K562 (cell line): ENCODE measurements around the gene BID. TPM values are rescaled to one million over a fixed set of nuclear protein-coding genes. Genes with fewer than 3 reads are reported as not detected.

ENCODE experiments used
- BHLHE40 ChIP-seq: IDR thresholded peaks from 2 replicates; pipeline ENCODE4 v1.6.1; 2011; ENCODE audit warnings: low read length, improper control_type of control experiment
- CREB3L1 ChIP-seq: fragments of 450-650 bp; IDR thresholded peaks from 2 replicates; pipeline ENCODE4 v1.6.1; 2014; ENCODE audit warnings: low read depth, mild to moderate bottlenecking, moderate library complexity, borderline replicate concordance
- GTF2F1 ChIP-seq: IDR thresholded peaks from 2 replicates; pipeline ENCODE4 v1.6.1; 2011; ENCODE audit warnings: low read depth, low read length, improper control_type of control experiment
- HDAC2 ChIP-seq: fragments of 450-650 bp; IDR thresholded peaks from 2 replicates; pipeline ENCODE4 v1.6.1; 2016; ENCODE audit warnings: mild to moderate bottlenecking
- HDAC3 ChIP-seq: fragments of 450-650 bp; IDR thresholded peaks from 2 replicates; pipeline ENCODE4 v1.6.1; 2018; ENCODE audit warnings: borderline replicate concordance, mild to moderate bottlenecking, moderate library complexity; ENCODE audit not compliant: partially characterized antibody
- KDM2B ChIP-seq: fragments of 250-450 bp; sonication (Bioruptor Pico); IDR thresholded peaks from 2 replicates; pipeline ENCODE4 v1.8.0; 2021; ENCODE audit warnings: mild to moderate bottlenecking, moderate library complexity
- NFIC ChIP-seq: fragments of 450-650 bp; IDR thresholded peaks from 2 replicates; pipeline ENCODE4 v1.6.1; 2017; ENCODE audit warnings: mild to moderate bottlenecking, inconsistent platforms
- NFYB ChIP-seq: IDR thresholded peaks from 2 replicates; pipeline ENCODE4 v1.6.1; 2011; ENCODE audit warnings: mild to moderate bottlenecking, moderate library complexity; ENCODE audit not compliant: insufficient read length; ENCODE audit errors: extremely low read depth
- RB1 ChIP-seq: fragments of 450-650 bp; IDR thresholded peaks from 2 replicates; pipeline ENCODE4 v1.6.1; 2017; ENCODE audit warnings: low read depth, mild to moderate bottlenecking
- SMARCA4 ChIP-seq: fragments of 450-650 bp; IDR thresholded peaks from 2 replicates; pipeline ENCODE4 v1.6.1; 2016
- SMARCE1 ChIP-seq: fragments of 450-650 bp; IDR thresholded peaks from 2 replicates; pipeline ENCODE4 v1.7.1; 2016; ENCODE audit warnings: mild to moderate bottlenecking
- SRSF3 ChIP-seq: fragments of 200-400 bp; formaldehyde crosslinking; IDR thresholded peaks from 2 replicates; pipeline ENCODE4 v1.6.1; 2016; ENCODE audit warnings: mild to moderate bottlenecking, low read length, moderate library complexity; ENCODE audit not compliant: insufficient read depth
- STAT5A ChIP-seq: IDR thresholded peaks from 2 replicates; pipeline ENCODE4 v1.6.1; 2012; ENCODE audit warnings: low read length, inconsistent platforms, borderline replicate concordance
- XRCC3 ChIP-seq: fragments of 450-650 bp; IDR thresholded peaks from 2 replicates; pipeline ENCODE4 v1.6.1; 2017; ENCODE audit warnings: mild to moderate bottlenecking, moderate library complexity
- ZNF780A ChIP-seq: fragments of 250-450 bp; sonication (Bioruptor Pico); IDR thresholded peaks from 2 replicates; pipeline ENCODE4 v1.5.0; 2021; ENCODE audit warnings: mild to moderate bottlenecking
- polyA plus RNA-seq, 8 experiments: library from polyadenylated mRNA; depleted of rRNA in 4 of 8; stranded (reverse) in 5 of 8; unstranded in 3 of 8; fragments of >200 nt; fragmentation: Nextera tagmentation in 2 of 8; fragmentation: Illumina TruSeq in 1 of 8; extraction: Ambion mirVana in 2 of 8; extraction: Trizol in 1 of 8; gene quantifications; 2 replicates each; pipeline versions ENCODE4 v1.2.1 to v1.2.3, GENCODE V29; 2011 to 2014; ENCODE audit warnings: inconsistent platforms in 1 of 8, missing spikeins in 1 of 8
- total RNA-seq, 7 experiments: library from RNA; depleted of rRNA in 6 of 7; stranded (reverse); fragments of >200 nt in 6 of 7; fragmentation: Illumina TruSeq in 2 of 7; extraction: Trizol in 2 of 7; gene quantifications; 2 replicates each; pipeline versions ENCODE4 v1.2.1 to v1.2.3, GENCODE V29; 2011 to 2021; ENCODE audit warnings: low replicate concordance in 1 of 7
- TF ChIP-seq, protein P1 (sequence below): fragments of 450-650 bp; formaldehyde crosslinking; IDR thresholded peaks from 2 replicates; pipeline ENCODE4 v1.4.0; 2020; ENCODE audit warnings: mild to moderate bottlenecking, moderate library complexity
- TF ChIP-seq, protein P2 (sequence below): fragments of 450-650 bp; conservative IDR thresholded peaks from 2 replicates; pipeline ENCODE4 v1.6.1; 2016; ENCODE audit warnings: missing genetic modification characterization, low read depth, mild to moderate bottlenecking, missing compliant biosample characterization, moderate library complexity
- TF ChIP-seq, protein P3 (sequence below), 2 experiments: fragments of 450-650 bp; formaldehyde crosslinking in 1 of 2; IDR thresholded peaks; 2 replicates each; pipeline versions ENCODE4 v1.4.0 to v1.6.1; 2014 to 2020; ENCODE audit warnings: mild to moderate bottlenecking in 2 of 2, borderline replicate concordance in 1 of 2, low read depth in 1 of 2

BID gene
- total and polyA plus RNA-seq, 9 of the 15 experiments (the other 6 are each of a cell fraction or from before 2014, with no cell fraction given) = 5.2 to 209 (median 63.7) TPM

DNA sequence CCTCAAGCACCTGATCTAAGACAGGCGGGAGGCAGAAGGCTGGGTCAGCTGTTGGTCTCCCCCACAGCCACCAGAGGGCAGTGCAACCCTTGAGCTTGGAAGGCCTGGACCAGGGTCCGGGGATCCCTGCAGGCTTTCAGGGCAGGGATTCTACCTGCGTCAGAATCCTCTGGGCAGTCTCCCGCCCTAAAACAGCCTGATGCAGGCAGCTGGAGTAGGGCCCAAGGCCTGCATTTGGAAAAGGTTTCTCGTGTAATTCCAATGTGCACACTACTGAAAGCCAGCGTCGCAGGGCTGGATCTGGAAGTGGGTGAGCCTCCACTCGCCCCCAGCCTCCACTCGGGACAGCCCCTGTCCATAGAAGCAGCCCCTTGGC lies 31.8 kb downstream of the BID start (continued):
- TF ChIP-seq, protein P1, sequence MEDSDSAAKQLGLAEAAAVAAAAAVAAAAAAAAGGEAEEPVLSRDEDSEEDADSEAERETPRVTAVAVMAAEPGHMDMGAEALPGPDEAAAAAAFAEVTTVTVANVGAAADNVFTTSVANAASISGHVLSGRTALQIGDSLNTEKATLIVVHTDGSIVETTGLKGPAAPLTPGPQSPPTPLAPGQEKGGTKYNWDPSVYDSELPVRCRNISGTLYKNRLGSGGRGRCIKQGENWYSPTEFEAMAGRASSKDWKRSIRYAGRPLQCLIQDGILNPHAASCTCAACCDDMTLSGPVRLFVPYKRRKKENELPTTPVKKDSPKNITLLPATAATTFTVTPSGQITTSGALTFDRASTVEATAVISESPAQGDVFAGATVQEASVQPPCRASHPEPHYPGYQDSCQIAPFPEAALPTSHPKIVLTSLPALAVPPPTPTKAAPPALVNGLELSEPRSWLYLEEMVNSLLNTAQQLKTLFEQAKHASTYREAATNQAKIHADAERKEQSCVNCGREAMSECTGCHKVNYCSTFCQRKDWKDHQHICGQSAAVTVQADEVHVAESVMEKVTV (CRISPR knock-in tag) = peak; percentile 28; the same call in 1 of the 2 replicates
- TF ChIP-seq HDAC2 (no peak), GTF2F1 (no peak), RB1 (peak; percentile 73), HDAC3 (no peak), SMARCE1 (no peak), SRSF3 (no peak), BHLHE40 (peak; percentile 39; the same call in 1 of the 2 replicates), NFYB (no peak), XRCC3 (no peak), KDM2B (CRISPR knock-in tag) (no peak), NFIC (no peak), ZNF780A (no peak), CREB3L1 (no peak), STAT5A (no peak), SMARCA4 (no peak)
- TF ChIP-seq, protein P2, sequence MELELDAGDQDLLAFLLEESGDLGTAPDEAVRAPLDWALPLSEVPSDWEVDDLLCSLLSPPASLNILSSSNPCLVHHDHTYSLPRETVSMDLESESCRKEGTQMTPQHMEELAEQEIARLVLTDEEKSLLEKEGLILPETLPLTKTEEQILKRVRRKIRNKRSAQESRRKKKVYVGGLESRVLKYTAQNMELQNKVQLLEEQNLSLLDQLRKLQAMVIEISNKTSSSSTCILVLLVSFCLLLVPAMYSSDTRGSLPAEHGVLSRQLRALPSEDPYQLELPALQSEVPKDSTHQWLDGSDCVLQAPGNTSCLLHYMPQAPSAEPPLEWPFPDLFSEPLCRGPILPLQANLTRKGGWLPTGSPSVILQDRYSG (tag) = no peak
- TF ChIP-seq, protein P3, sequence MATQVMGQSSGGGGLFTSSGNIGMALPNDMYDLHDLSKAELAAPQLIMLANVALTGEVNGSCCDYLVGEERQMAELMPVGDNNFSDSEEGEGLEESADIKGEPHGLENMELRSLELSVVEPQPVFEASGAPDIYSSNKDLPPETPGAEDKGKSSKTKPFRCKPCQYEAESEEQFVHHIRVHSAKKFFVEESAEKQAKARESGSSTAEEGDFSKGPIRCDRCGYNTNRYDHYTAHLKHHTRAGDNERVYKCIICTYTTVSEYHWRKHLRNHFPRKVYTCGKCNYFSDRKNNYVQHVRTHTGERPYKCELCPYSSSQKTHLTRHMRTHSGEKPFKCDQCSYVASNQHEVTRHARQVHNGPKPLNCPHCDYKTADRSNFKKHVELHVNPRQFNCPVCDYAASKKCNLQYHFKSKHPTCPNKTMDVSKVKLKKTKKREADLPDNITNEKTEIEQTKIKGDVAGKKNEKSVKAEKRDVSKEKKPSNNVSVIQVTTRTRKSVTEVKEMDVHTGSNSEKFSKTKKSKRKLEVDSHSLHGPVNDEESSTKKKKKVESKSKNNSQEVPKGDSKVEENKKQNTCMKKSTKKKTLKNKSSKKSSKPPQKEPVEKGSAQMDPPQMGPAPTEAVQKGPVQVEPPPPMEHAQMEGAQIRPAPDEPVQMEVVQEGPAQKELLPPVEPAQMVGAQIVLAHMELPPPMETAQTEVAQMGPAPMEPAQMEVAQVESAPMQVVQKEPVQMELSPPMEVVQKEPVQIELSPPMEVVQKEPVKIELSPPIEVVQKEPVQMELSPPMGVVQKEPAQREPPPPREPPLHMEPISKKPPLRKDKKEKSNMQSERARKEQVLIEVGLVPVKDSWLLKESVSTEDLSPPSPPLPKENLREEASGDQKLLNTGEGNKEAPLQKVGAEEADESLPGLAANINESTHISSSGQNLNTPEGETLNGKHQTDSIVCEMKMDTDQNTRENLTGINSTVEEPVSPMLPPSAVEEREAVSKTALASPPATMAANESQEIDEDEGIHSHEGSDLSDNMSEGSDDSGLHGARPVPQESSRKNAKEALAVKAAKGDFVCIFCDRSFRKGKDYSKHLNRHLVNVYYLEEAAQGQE (IDR thresholded peaks at IDR 0.05; ENCODE audit: borderline replicate concordance) = peak; percentile 81
- TF ChIP-seq, protein P3 (CRISPR knock-in tag; IDR thresholded peaks at IDR 0.05; ENCODE audit: low read depth) = no peak
